ENCODE data around the gene IRF3. TPM values are rescaled to one million over a fixed set of nuclear protein-coding genes. Genes with fewer than 3 reads are reported as not detected.

IRF3 gene
- total RNA-seq, 1 donor from 2014 or later = 75.9 TPM

DNA sequence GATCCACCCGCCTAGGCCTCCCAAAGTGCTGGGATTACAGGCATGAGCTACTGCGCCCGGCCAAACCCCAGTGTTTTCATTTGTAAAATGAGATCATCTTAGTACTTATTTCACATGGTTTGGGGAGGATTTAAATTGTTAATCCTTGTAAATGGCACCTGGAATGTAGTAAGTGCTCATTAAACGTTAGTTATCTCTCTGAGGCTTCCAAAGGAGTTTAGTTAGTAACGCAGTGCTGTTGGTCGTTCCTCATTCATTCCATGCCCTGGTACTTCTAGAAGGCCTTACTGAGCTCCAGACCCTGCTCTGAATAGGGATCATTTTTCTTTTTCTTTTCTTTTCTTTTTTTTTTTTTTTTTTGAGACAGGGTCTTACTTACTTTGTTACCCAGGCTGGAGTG, 30.5 kb upstream of the IRF3 start:
- H3K4me3 ChIP-seq = no peak overlapping the region
- TF ChIP-seq, protein P1, sequence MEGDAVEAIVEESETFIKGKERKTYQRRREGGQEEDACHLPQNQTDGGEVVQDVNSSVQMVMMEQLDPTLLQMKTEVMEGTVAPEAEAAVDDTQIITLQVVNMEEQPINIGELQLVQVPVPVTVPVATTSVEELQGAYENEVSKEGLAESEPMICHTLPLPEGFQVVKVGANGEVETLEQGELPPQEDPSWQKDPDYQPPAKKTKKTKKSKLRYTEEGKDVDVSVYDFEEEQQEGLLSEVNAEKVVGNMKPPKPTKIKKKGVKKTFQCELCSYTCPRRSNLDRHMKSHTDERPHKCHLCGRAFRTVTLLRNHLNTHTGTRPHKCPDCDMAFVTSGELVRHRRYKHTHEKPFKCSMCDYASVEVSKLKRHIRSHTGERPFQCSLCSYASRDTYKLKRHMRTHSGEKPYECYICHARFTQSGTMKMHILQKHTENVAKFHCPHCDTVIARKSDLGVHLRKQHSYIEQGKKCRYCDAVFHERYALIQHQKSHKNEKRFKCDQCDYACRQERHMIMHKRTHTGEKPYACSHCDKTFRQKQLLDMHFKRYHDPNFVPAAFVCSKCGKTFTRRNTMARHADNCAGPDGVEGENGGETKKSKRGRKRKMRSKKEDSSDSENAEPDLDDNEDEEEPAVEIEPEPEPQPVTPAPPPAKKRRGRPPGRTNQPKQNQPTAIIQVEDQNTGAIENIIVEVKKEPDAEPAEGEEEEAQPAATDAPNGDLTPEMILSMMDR (IDR thresholded peaks at IDR 0.05) = no peak
- intact Hi-C loops (cut with DNase I) = no loop called here
- DNase-seq (ENCODE audit: low spot score in 2 of 2) = no peak
- peaks cover 0 to 5% of the 10 kb centered on the region in 2 donors for H3K4me1 ChIP-seq
- no peak overlapping the region for H3K27ac ChIP-seq
- H3K27me3 ChIP-seq = no peaks in the 10 kb centered on the region
- H3K9me3 ChIP-seq = no peaks in the 10 kb centered on the region
- no peaks in the 10 kb centered on the region for H3K36me3 ChIP-seq

DNA sequence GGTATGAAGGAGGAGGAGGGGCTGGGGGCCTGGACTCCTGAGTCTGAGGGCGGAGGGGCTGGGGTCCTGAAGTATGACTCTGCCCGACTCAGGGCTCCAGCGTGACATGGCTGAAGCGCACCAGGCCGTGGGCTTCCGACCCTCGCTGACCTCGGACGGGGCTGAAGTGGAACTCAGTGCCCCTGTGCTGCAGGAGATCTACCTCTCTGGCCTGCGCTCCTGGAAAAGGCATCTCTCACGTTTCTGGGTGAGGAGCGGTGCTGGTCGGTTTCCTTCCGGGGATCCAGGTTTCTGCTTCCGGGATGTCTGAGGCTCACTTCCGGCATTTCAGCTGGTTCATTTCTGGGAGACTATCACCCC, 26.5 kb upstream of the IRF3 start:
- intact Hi-C loops (cut with DNase I) = no loop called here
- Histone ChIP-seq H3K4me3 (no peak overlapping the region), H3K4me1 (peaks cover 0 to 17% of the 10 kb centered on the region in 2 donors), H3K27ac (no peak overlapping the region), H3K27me3 (no peaks in the 10 kb centered on the region), H3K9me3 (no peaks in the 10 kb centered on the region), H3K36me3 (peaks cover 0 to 9% of the 10 kb centered on the region in 2 donors)
- no peak for DNase-seq (ENCODE audit: low spot score in 2 of 2)
- TF ChIP-seq, protein P1 (IDR thresholded peaks at IDR 0.05) = no peak

DNA sequence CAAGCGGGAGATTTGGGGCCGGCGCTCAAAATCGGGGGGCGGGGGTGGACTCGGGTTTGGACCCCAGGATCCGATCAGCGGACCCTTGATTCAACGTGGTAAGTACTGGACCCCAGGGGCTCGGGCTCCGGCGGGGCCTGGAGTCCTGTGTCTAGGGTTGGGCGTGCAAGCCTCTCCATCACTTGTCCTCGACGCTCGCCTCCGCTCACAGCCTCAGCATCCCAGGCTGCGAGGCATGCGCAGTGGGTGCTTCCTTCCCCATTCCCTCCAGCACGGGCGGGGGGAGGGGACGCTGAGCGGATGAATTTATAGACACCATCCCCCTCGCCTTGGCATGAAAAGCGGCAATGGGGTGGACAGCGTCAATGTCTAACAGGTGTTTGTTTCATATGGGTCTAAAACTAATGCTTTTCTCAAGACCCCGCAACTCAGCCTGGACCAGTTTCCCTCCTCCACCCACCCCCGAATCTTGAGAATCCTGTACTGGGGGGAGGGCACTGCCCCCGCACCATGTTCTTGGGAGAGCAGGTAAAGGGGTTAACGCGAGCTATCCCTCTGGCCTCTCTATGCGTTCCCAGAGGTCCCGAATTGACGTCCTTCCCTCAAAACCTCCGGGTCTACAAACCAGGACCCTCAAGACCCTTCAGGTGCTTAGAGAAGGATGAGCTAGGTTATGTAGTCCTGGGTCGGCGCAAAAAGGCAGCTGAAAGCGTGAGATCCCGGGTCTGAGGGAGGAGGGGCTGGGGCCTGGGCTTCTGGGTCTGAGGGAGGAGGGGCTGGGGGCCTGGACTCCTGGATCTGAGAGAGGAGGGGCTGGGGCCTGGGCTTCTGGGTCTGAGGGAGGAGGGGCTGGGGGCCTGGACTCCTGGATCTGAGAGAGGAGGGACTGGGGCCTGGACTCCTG, 25.8 kb upstream of the IRF3 start:
- no peak for DNase-seq (ENCODE audit: low spot score in 2 of 2)
- Histone ChIP-seq H3K36me3 (peaks cover under 1 to 16% of the 10 kb centered on the region in 2 donors), H3K4me3 (peak overlapping the region; percentile 46 to 65), H3K4me1 (peaks cover 0 to 17% of the 10 kb centered on the region in 2 donors), H3K9me3 (no peaks in the 10 kb centered on the region), H3K27me3 (no peaks in the 10 kb centered on the region), H3K27ac (no peak overlapping the region)
- TF ChIP-seq, protein P1 (IDR thresholded peaks at IDR 0.05) = no peak
- intact Hi-C loops (cut with DNase I) = no loop called here

DNA sequence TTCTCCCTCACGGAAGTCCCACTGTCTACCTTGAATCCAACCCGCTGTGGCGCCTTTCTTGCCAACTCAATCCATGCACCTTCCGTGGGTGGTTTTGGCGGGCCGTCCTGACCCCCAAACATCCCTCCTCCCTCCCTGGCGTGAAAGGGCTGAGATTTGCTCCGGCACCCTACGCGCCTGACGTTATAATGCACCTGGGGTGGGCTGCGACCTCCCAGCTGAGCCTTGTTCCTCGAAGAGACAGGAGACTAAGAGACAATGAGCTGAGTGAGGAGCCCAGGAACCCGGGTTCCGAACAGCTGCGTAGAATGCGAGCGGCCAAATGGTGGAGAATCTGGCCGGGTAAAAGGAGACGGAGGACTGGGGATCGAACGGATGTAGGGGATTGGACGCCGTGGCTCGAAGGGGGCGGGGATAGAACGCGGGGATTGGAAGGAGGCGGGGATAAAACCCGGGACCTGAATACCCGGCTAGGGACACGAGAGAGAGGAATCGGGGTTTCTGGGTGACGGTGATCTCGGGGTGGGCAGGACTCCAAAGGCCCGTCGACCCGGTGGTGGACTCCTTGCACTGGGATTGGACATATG, 25.1 kb upstream of the IRF3 start, which contains the start of gene CPT1C:
Gene CPT1C (plus strand): TSS at position 461 of the 587 bp plus-strand sequence. CDS start 1,137 bp downstream, outside the sequence.
- Histone ChIP-seq H3K27me3 (no peaks in the 10 kb centered on the region), H3K4me3 (peak within 1 kb of the TSS; percentile 46 to 65), H3K36me3 (peaks cover 8 to 23% of the 10 kb centered on the region in 2 donors), H3K4me1 (peaks cover 0 to 17% of the 10 kb centered on the region in 2 donors), H3K9me3 (no peaks in the 10 kb centered on the region), H3K27ac (peak within 1 kb of the TSS in 1 of 2 donors; percentile 13)
- intact Hi-C loops (cut with DNase I) = no loop called here
- TF ChIP-seq, protein P1 (IDR thresholded peaks at IDR 0.05) = no peak
- peak in 1 of 2 donors; percentile 82 for DNase-seq (ENCODE audit: low spot score in 2 of 2)

DNA sequence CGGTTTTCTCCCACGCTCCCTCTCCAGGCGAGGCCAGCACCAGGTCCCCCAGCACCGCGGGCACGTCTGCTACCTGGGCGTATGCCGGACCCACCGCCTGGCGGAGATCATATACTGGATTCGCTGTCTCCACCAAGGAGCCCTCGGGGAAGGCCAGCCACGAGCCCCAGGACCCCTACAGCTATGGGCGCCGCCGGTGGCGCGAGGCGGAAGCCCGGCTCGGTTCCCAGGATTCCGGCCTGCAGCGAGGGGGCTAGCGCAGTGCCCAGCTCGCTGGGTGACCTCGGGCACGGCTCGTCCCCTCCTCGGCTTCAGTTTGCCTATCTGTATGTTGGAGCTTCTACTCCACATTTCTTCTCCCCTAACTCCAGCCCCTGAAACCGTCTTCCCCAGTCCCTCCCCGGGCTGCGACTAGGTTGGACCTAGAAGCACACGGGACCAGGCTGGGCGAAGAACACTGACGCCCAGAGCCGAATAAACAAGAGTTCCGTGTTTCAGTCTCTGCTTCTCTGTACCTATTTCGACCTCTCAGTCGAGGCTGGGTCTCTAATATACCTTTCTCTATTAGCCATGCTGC, 24.5 kb upstream of the IRF3 start:
- DNase-seq (ENCODE audit: low spot score in 2 of 2) = no peak
- peaks cover 0 to 17% of the 10 kb centered on the region in 2 donors for H3K4me1 ChIP-seq
- peaks cover 14 to 29% of the 10 kb centered on the region in 2 donors for H3K36me3 ChIP-seq
- peak overlapping the region; percentile 46 to 65 for H3K4me3 ChIP-seq
- TF ChIP-seq, protein P1 (IDR thresholded peaks at IDR 0.05) = peak in 1 of 3 experiments; percentile 6
- no peak overlapping the region for H3K27ac ChIP-seq
- no peaks in the 10 kb centered on the region for H3K9me3 ChIP-seq
- intact Hi-C loops (cut with DNase I) = no loop called here
- no peaks in the 10 kb centered on the region for H3K27me3 ChIP-seq
